Limb (tissue), 2 donors: ENCODE data around the gene RNF32.

Experiments
- DNase-seq, 2 donors: peaks; one replicate each; pipeline ENCODE4 v3.0.0-alpha.2; 2016; ENCODE audit errors: extremely low spot score in 2 of 2

Gene RNF32

GRCh38 chr7:156640257-156640948 lies at the start of gene RNF32:
TSS of gene RNF32 (plus strand) at chr7:156640774. CDS start at chr7:156643878, 3,104 bp downstream.
- peak; percentile 84 to 99 for DNase-seq

GRCh38 chr7:156592155-156592884 lies 48.3 kb upstream of the RNF32 start:
- no peak for DNase-seq

GRCh38 chr7:156594283-156595080 lies 46.1 kb upstream of the RNF32 start:
- no peak for DNase-seq

GRCh38 chr7:156600496-156600895 lies 40.1 kb upstream of the RNF32 start:
- DNase-seq: no peak

GRCh38 chr7:156602283-156602682 lies 38.3 kb upstream of the RNF32 start:
- no peak for DNase-seq

GRCh38 chr7:156603011-156603410 lies 37.6 kb upstream of the RNF32 start:
- no peak for DNase-seq

GRCh38 chr7:156603629-156604028 lies 36.9 kb upstream of the RNF32 start:
- DNase-seq: no peak

- no peak for DNase-seq
Observed at GRCh38 chr7:156604311-156604710, 36.3 kb upstream of the RNF32 start.

- DNase-seq: no peak
Observed at GRCh38 chr7:156604836-156605695, 35.5 kb upstream of the RNF32 start.

- DNase-seq: no peak
Observed at GRCh38 chr7:156606135-156606534, 34.4 kb upstream of the RNF32 start.

GRCh38 chr7:156606691-156607331 lies 33.8 kb upstream of the RNF32 start:
- no peak for DNase-seq

GRCh38 chr7:156607332-156608172 lies 33.0 kb upstream of the RNF32 start:
- peak in 1 of 2 donors; percentile 42 for DNase-seq

- DNase-seq: no peak
Observed at GRCh38 chr7:156608173-156608478, 32.4 kb upstream of the RNF32 start.

GRCh38 chr7:156609010-156609877 lies 31.3 kb upstream of the RNF32 start:
- DNase-seq: no peak

- no peak for DNase-seq
Observed at GRCh38 chr7:156610130-156610529, 30.4 kb upstream of the RNF32 start.

GRCh38 chr7:156610601-156611000 lies 30.0 kb upstream of the RNF32 start:
- DNase-seq: no peak

- no peak for DNase-seq
Observed at GRCh38 chr7:156611014-156612010, 29.3 kb upstream of the RNF32 start.

- no peak for DNase-seq
Observed at GRCh38 chr7:156612930-156613329, 27.6 kb upstream of the RNF32 start.
